ENCODE measurements around the gene CPED1. TPM values are rescaled to one million over a fixed set of nuclear protein-coding genes. Genes with fewer than 3 reads are reported as not detected.

The CPED1 gene
- total RNA-seq, 1 experiment from 2014 or later, result 1.8 TPM

DNA sequence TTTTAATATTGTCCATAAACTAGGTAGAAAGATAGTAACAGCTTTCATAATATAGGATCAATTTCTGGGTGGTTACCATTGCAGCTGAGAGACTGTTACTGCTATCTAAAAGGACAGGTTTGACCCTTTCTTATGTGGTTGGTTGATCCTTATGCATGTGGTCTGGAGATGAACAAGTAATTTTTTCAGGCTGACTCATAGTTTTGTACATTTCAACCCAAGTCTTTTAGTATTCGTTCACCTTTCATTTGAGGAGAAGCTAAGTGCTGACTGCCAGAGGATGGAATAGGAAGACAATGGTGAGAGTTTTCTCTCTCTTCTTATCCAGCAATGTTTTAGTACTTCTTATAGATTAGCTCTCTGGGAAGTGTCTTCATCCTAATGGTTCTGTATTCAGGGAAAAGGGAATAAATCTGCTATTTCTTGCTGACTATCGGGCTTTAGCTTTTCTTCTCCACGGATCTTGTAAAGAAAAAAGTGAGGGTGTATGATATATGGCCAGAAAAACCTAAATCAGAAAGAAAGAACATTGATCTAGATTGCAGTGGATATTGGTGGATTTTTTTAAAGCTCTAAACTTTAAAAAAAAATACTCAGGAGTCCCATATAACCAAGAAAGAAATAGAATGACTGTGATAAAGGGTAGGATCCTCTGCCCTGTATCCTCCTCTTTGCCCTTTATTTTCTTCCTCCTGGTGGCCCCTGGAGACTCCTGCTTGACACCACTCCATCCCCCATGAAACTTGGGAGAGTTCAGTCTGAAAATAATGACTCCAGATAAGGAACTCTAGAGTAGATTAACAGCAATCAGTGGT is 88.0 kb downstream of the CPED1 start:
- peak overlapping the region; percentile 38; the same call in 1 of the 2 replicates for H3K4me3 ChIP-seq (ENCODE audit: low read length)
- TF ChIP-seq EZH2 (IDR thresholded peaks at IDR 0.05; ENCODE audit: low read length, unreplicated experiment) (no peak), EZH2phosphoT487 (IDR thresholded peaks at IDR 0.05; ENCODE audit: borderline replicate concordance, low read length) (no peak)
- TF ChIP-seq, protein P1, sequence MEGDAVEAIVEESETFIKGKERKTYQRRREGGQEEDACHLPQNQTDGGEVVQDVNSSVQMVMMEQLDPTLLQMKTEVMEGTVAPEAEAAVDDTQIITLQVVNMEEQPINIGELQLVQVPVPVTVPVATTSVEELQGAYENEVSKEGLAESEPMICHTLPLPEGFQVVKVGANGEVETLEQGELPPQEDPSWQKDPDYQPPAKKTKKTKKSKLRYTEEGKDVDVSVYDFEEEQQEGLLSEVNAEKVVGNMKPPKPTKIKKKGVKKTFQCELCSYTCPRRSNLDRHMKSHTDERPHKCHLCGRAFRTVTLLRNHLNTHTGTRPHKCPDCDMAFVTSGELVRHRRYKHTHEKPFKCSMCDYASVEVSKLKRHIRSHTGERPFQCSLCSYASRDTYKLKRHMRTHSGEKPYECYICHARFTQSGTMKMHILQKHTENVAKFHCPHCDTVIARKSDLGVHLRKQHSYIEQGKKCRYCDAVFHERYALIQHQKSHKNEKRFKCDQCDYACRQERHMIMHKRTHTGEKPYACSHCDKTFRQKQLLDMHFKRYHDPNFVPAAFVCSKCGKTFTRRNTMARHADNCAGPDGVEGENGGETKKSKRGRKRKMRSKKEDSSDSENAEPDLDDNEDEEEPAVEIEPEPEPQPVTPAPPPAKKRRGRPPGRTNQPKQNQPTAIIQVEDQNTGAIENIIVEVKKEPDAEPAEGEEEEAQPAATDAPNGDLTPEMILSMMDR (conservative IDR thresholded peaks at IDR 0.05; ENCODE audit: low read depth, low read length), result no peak
- H3K79me2 ChIP-seq (ENCODE audit: low read length), result no peaks in the 10 kb centered on the region
- no peak overlapping the region for H3K27ac ChIP-seq (ENCODE audit: low read length)
- POLR2A ChIA-PET (ENCODE audit: unreplicated experiment), result interaction anchor here (0.6 kb wide), 1 partner anchor 59 kb away, joined by 6 read pairs; no protein-coding TSS in a partner anchor
- intact Hi-C loops (cut with micrococcal nuclease), result no loop called here
- BruUV-seq (replicated peaks), result no TSS peak
- H3K4me2 ChIP-seq (ENCODE audit: low read length), result peak overlapping the region; percentile 63
- H3F3A ChIP-seq (ENCODE audit: low read length, unreplicated experiment), result no peaks in the 10 kb centered on the region
- H3K9me2 ChIP-seq (replicated peaks; ENCODE audit: low read length), result no peaks in the 10 kb centered on the region
- no peaks in the 10 kb centered on the region for H3K36me3 ChIP-seq (ENCODE audit: low read depth, low read length)
- no peaks in the 10 kb centered on the region for H4K20me1 ChIP-seq (ENCODE audit: low read length)
- no peaks in the 10 kb centered on the region for H3K27me3 ChIP-seq (ENCODE audit: low read length)
- ATAC-seq, result peak; percentile 82
- peak; percentile 75 for DNase-seq
- H3K4me1 ChIP-seq (ENCODE audit: insufficient read depth, low read length), result peaks cover 36% of the 10 kb centered on the region
- no peak overlapping the region for H3K9ac ChIP-seq (ENCODE audit: low read length)
- H2AFZ ChIP-seq (ENCODE audit: low read length), result peak overlapping the region; percentile 48
- CTCF ChIA-PET, result interaction anchor here (1.2 kb wide), 1 partner anchor 74 kb away, joined by 5 read pairs; no protein-coding TSS in a partner anchor
- H3K9me3 ChIP-seq (ENCODE audit: low read length), result no peaks in the 10 kb centered on the region

DNA sequence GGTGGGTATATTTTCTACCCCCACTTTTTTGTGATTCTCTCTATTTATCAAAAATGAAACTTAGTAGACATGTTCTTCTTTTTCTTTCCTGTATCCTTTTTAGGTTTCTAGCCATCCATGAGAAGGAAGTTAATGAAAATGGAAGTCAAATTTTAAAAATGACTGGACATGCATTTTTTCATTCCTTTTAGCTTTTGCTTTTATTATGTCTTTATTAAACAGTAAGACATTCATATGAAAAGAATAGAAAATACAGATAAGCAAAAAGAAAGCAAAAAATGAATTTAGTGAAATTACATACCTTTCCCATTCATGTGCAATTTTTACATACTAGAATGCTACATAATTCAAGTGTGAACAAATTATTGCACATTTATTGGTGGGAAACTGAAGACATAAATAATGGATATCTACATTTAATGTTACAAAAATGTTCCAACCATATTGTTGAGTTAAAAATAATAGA is 88.7 kb downstream of the CPED1 start:
- TF ChIP-seq EZH2phosphoT487 (IDR thresholded peaks at IDR 0.05; ENCODE audit: borderline replicate concordance, low read length), result no peak
- TF ChIP-seq, protein P1 (conservative IDR thresholded peaks at IDR 0.05; ENCODE audit: low read depth, low read length), result no peak
- H3F3A ChIP-seq (ENCODE audit: low read length, unreplicated experiment), result no peaks in the 10 kb centered on the region
- ATAC-seq (no peak), DNase-seq (no peak)
- BruUV-seq (replicated peaks), result no TSS peak
- no peak overlapping the region for H3K9ac ChIP-seq (ENCODE audit: low read length)
- H3K36me3 ChIP-seq (ENCODE audit: low read depth, low read length), result no peaks in the 10 kb centered on the region
- no peaks in the 10 kb centered on the region for H3K27me3 ChIP-seq (ENCODE audit: low read length)
- H3K79me2 ChIP-seq (ENCODE audit: low read length), result no peaks in the 10 kb centered on the region
- intact Hi-C loops (cut with micrococcal nuclease), result no loop called here
- H3K9me3 ChIP-seq (ENCODE audit: low read length), result no peaks in the 10 kb centered on the region
- POLR2A ChIA-PET (ENCODE audit: unreplicated experiment), result no interaction called here
- H3K4me3 ChIP-seq (ENCODE audit: low read length), result no peak overlapping the region
- peaks cover 41% of the 10 kb centered on the region for H3K4me1 ChIP-seq (ENCODE audit: insufficient read depth, low read length)
- H2AFZ ChIP-seq (ENCODE audit: low read length), result peak overlapping the region; percentile 48; the same call in 1 of the 2 replicates
- no peaks in the 10 kb centered on the region for H4K20me1 ChIP-seq (ENCODE audit: low read length)
- peak overlapping the region; percentile 63; the same call in 1 of the 2 replicates for H3K4me2 ChIP-seq (ENCODE audit: low read length)
- H3K27ac ChIP-seq (ENCODE audit: low read length), result no peak overlapping the region
- H3K9me2 ChIP-seq (replicated peaks; ENCODE audit: low read length), result no peaks in the 10 kb centered on the region
- CTCF ChIA-PET, result interaction anchor here (1.2 kb wide), 1 partner anchor 75 kb away, joined by 5 read pairs; no protein-coding TSS in a partner anchor

Measured in PC-3 (cell line).